Head of caudate nucleus (tissue), 42 donors: ENCODE results near the gene UPF2.

Experiments
- DNase-seq, 42 donors: peaks; one replicate each; pipeline versions ENCODE4 v3.0.0 to v3.0.0-alpha.2; 2020 to 2021; ENCODE audit warnings: mixed read lengths in 7 of 42
- intact Hi-C: fragments of 100-400 bp; cut with DNase I; formaldehyde crosslinking; loops from one replicate; pipeline ENCODE4 v1.15.0; 2022

The UPF2 gene

GRCh38 chr10:11878776-11879175 is 163.8 kb downstream of the UPF2 start:
- intact Hi-C loops, result no loop called here

GRCh38 chr10:11877591-11877905 is 165.1 kb downstream of the UPF2 start:
- intact Hi-C loops, result no loop called here
- DNase-seq, result no peak

More at GRCh38 chr10:11878776-11879175, 163.8 kb downstream of the UPF2 start:
- DNase-seq, result no peak

GRCh38 chr10:11876805-11877590 is 165.6 kb downstream of the UPF2 start:
- no peak for DNase-seq
- intact Hi-C loops, result no loop called here

- intact Hi-C loops, result no loop called here
- no peak for DNase-seq
These were observed 166.3 kb downstream of the UPF2 start for GRCh38 chr10:11876324-11876723.

- intact Hi-C loops, result no loop called here
- no peak for DNase-seq
These were observed 166.9 kb downstream of the UPF2 start for GRCh38 chr10:11875494-11876281.

GRCh38 chr10:11874568-11875493 is 167.8 kb downstream of the UPF2 start:
- intact Hi-C loops, result no loop called here
- peak; percentile 19 to 88 (median 64) for DNase-seq

GRCh38 chr10:11871466-11871865 is 171.1 kb downstream of the UPF2 start:
- intact Hi-C loops, result no loop called here
- no peak for DNase-seq

- intact Hi-C loops, result no loop called here
- DNase-seq, result no peak
These were observed 171.7 kb downstream of the UPF2 start for GRCh38 chr10:11870900-11871400.

- DNase-seq, result no peak
- intact Hi-C loops, result no loop called here
These were observed 172.2 kb downstream of the UPF2 start for GRCh38 chr10:11870461-11870780.
